ENCODE data around the gene ULK4.

DNA sequence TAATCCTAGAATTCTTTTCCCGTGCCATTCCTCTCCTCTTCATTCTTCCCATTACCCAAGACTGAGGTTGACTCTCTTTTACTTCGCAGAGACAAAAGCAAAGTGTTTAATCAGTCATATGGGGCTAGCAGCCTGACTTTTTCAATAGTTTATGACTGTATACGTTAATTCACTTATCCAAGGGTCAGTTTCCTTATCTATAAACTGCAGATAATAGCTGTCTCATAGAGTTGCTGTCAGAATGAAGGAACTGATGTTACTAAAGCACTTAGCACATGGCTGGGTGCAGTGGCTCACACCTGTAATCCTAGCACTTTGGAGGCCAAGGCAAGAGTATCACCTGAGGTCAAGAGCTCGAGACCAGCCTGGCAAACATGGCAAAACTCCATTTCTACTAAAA, 43.5 kb upstream of the ULK4 start:
- TF ChIP-seq CTCF (IDR thresholded peaks at IDR 0.05) (no peak), POLR2AphosphoS5 (IDR thresholded peaks at IDR 0.05; ENCODE audit: low read depth, low read length) (no peak), SIN3A (IDR thresholded peaks at IDR 0.05; ENCODE audit: borderline replicate concordance, insufficient read depth, low read depth, low read length) (no peak), REST (IDR thresholded peaks at IDR 0.05; ENCODE audit: insufficient read depth in 1 of 2, low read depth in 2 of 2, low read length in 1 of 2) (no peak), TCF7L2 (IDR thresholded peaks at IDR 0.05; ENCODE audit: low read depth, low read length) (no peak)
